RWPE2 (cell line): ENCODE measurements around the gene PLEKHG4B.

ENCODE experiments used
- ATAC-seq: fragments of 200-7000 bp; cut with Tn5 transposase; 3 replicates; pipeline ENCODE4 v1.9.1; 2021; ENCODE audit warnings: low read depth
- DNase-seq: peaks from one replicate; pipeline ENCODE4 v3.0.0-alpha.2; 2020; ENCODE audit warnings: low spot score
- H3K27ac ChIP-seq: fragments of 450-650 bp; 2 replicates; pipeline ENCODE4 v1.5.1; 2017; ENCODE audit warnings: mild to moderate bottlenecking; ENCODE audit not compliant: poor library complexity, severe bottlenecking
- H3K27me3 ChIP-seq: fragments of 250-450 bp; sonication (Bioruptor Pico); 2 replicates; pipeline ENCODE4 v1.5.1; 2021; ENCODE audit warnings: mild to moderate bottlenecking, moderate library complexity; ENCODE audit not compliant: insufficient read depth, poor library complexity, severe bottlenecking
- H3K36me3 ChIP-seq: fragments of 250-450 bp; sonication (Bioruptor Pico); 2 replicates; pipeline ENCODE4 v1.5.1; 2020; ENCODE audit warnings: low read depth, mild to moderate bottlenecking, moderate library complexity
- H3K4me1 ChIP-seq: fragments of 250-450 bp; sonication (Bioruptor Pico); 2 replicates; pipeline ENCODE4 v1.5.1; 2021; ENCODE audit warnings: mild to moderate bottlenecking, moderate library complexity; ENCODE audit not compliant: insufficient read depth, poor library complexity, severe bottlenecking
- H3K4me3 ChIP-seq: fragments of 250-450 bp; sonication (Bioruptor Pico); 2 replicates; pipeline ENCODE4 v1.5.1; 2021; ENCODE audit warnings: mild to moderate bottlenecking, moderate library complexity; ENCODE audit not compliant: severe bottlenecking
- H3K9me3 ChIP-seq: fragments of 250-450 bp; sonication (Bioruptor Pico); 2 replicates; pipeline ENCODE4 v1.5.1; 2021; ENCODE audit warnings: mild to moderate bottlenecking, moderate library complexity; ENCODE audit not compliant: severe bottlenecking
- CTCF ChIP-seq: fragments of 450-650 bp; IDR thresholded peaks from one replicate; pipeline ENCODE4 v1.5.1; 2017; ENCODE audit warnings: mild to moderate bottlenecking, moderate library complexity; ENCODE audit not compliant: poor library complexity, severe bottlenecking

Gene PLEKHG4B

DNA sequence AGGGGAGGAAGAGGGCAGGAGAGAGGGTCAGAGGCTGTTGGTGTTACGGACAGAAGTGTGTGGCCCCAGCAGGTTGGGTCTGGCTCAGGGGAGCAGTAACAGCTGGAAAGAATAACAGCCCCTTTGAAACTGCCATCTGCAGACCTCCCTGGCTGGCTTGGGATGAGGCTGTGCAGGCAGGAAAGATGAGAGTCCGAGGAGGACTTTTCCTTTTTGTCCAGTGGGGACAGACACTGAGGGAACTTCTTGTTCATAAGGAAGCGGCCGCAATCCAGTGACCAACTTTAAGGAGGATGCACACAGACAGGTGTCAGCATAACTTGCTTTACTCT lies 14.8 kb upstream of the PLEKHG4B start:
- ATAC-seq (no peak), DNase-seq (no peak)
- Histone ChIP-seq H3K4me3 (no peak overlapping the region), H3K4me1 (no peaks in the 10 kb centered on the region), H3K9me3 (no peaks in the 10 kb centered on the region), H3K36me3 (no peaks in the 10 kb centered on the region), H3K27ac (no peak overlapping the region), H3K27me3 (peaks cover 58% of the 10 kb centered on the region)
- TF ChIP-seq CTCF: no peak

GRCh38 chr5:77546-77945 lies 14.4 kb upstream of the PLEKHG4B start:
- Histone ChIP-seq H3K27ac (no peak overlapping the region), H3K4me1 (no peaks in the 10 kb centered on the region), H3K9me3 (no peaks in the 10 kb centered on the region), H3K36me3 (no peaks in the 10 kb centered on the region), H3K4me3 (no peak overlapping the region), H3K27me3 (peaks cover 60% of the 10 kb centered on the region)
- ATAC-seq: no peak
- DNase-seq: no peak
- no peak for TF ChIP-seq CTCF

- ATAC-seq (peak; percentile 79), DNase-seq (peak; percentile 74)
- Histone ChIP-seq H3K4me1 (no peaks in the 10 kb centered on the region), H3K27me3 (peaks cover 64% of the 10 kb centered on the region), H3K9me3 (no peaks in the 10 kb centered on the region), H3K36me3 (no peaks in the 10 kb centered on the region), H3K27ac (no peak overlapping the region), H3K4me3 (no peak overlapping the region)
- TF ChIP-seq CTCF: peak; percentile 68
These were observed 13.8 kb upstream of the PLEKHG4B start for GRCh38 chr5:77957-78804.

GRCh38 chr5:78805-79149 lies 13.2 kb upstream of the PLEKHG4B start:
- H3K27me3 ChIP-seq: peaks cover 63% of the 10 kb centered on the region
- no peak overlapping the region for H3K4me3 ChIP-seq
- TF ChIP-seq CTCF: peak; percentile 40
- H3K36me3 ChIP-seq: no peaks in the 10 kb centered on the region
- H3K9me3 ChIP-seq: no peaks in the 10 kb centered on the region
- H3K27ac ChIP-seq: no peak overlapping the region
- ATAC-seq (no peak), DNase-seq (no peak)
- H3K4me1 ChIP-seq: no peaks in the 10 kb centered on the region

DNA sequence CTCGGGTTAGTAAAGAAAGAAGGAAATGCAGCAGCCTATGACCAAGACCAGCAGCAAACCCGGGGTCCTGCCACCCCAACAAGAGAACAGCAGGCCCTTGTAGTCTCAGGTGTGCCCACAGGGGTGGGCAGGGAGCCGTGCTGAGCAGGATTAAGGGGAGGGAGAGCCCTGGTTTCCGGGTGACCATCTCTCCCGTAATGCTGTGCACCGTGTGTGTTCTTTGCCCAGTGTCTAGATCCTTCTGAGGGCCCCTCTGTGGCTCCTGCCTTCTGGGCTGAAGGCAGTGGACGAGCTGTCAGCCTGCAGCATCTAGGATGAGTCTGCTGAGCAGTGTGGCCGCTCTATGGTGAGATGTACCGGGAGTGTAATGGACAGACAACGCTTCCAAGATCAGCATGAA lies 12.7 kb upstream of the PLEKHG4B start:
- Histone ChIP-seq H3K4me1 (no peaks in the 10 kb centered on the region), H3K27ac (no peak overlapping the region), H3K4me3 (no peak overlapping the region), H3K27me3 (peaks cover 58% of the 10 kb centered on the region), H3K36me3 (no peaks in the 10 kb centered on the region), H3K9me3 (no peaks in the 10 kb centered on the region)
- TF ChIP-seq CTCF: no peak
- ATAC-seq (no peak), DNase-seq (no peak)
